ENCODE results near the gene ROR1. TPM values are rescaled to one million over a fixed set of nuclear protein-coding genes. Genes with fewer than 3 reads are reported as not detected.

Gene ROR1
- total and polyA plus RNA-seq, 2 donors (not counting 3 experiments of a cell fraction or from before 2014, with no cell fraction given), result 2.6 to 3.5 TPM

DNA sequence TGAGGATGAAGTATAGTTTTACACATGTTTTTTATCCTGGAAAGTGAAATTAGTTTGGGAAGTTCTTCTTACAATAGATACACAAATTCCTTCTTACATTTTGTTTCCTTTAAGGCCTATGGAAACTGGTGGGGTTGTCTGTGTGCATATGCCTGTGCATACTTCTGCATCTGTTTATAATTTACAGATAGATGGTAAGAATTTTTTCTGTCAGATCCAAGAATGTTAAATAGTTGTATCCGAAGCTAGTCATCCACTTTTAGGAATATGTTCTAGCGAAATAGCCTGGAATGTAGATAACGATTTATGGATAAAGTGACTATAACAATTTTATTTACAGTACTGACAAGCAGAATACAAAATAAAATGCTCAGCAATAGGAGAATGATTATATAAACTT lies 194.1 kb downstream of the ROR1 start:
- ChIA-PET CTCF (no interaction called here), POLR2A (no interaction called here)
- Histone ChIP-seq H3K27ac (ENCODE audit: insufficient read depth, low read depth, low read length) (no peak overlapping the region), H3K9ac (replicated peaks; ENCODE audit: extremely low read depth, insufficient read depth, low read length) (no peak overlapping the region), H2AFZ (ENCODE audit: low read depth, low read length) (no peak overlapping the region), H3K79me2 (ENCODE audit: control insufficient read depth, insufficient read depth, low read length) (no peaks in the 10 kb centered on the region), H3K36me3 (ENCODE audit: control insufficient read depth in 2 of 2, extremely low read depth in 1 of 2, insufficient read depth in 2 of 2, low read length in 2 of 2) (no peaks in the 10 kb centered on the region), H3K4me1 (ENCODE audit: control insufficient read depth, extremely low read depth, insufficient read depth, low read length) (peaks cover 5% of the 10 kb centered on the region), H3K9me3 (replicated peaks; ENCODE audit: control insufficient read depth, insufficient read depth, low read length) (no peaks in the 10 kb centered on the region), H4K20me1 (replicated peaks; ENCODE audit: control insufficient read depth, extremely low read depth, insufficient read depth, low read length) (no peaks in the 10 kb centered on the region), H3K4me3 (replicated peaks in 1 of 3; ENCODE audit: insufficient read depth in 1 of 3, low read depth in 1 of 3, low read length in 3 of 3) (no peak overlapping the region), H3K9me1 (replicated peaks; ENCODE audit: control insufficient read depth, extremely low read depth, insufficient read depth, low read length) (no peaks in the 10 kb centered on the region), H3K27me3 (ENCODE audit: control insufficient read depth in 2 of 2, insufficient read depth in 2 of 2, low read length in 2 of 2) (no peaks in the 10 kb centered on the region), H3K4me2 (ENCODE audit: insufficient read depth, low read length) (no peak overlapping the region)
- no peak for FAIRE-seq
- no TSS peak for BruUV-seq (replicated peaks)
- intact Hi-C loops (cut with micrococcal nuclease) (no loop called here), dilution Hi-C loops (cut with MboI; ENCODE audit: extremely low pct_ligation_motif_present, low sequenced_read_pairs) (no loop called here)
- no peak for TF ChIP-seq FOS (IDR thresholded peaks at IDR 0.05; ENCODE audit: borderline replicate concordance, insufficient read depth, low read length)
- no peak for TF ChIP-seq POLR2AphosphoS5 (IDR thresholded peaks at IDR 0.05; ENCODE audit: insufficient read depth, low read depth, low read length)
- no peak for TF ChIP-seq MYC (IDR thresholded peaks at IDR 0.05; ENCODE audit: low read depth, low read length)
- no peak for DNase-seq (ENCODE audit: low read depth, low spot score)

DNA sequence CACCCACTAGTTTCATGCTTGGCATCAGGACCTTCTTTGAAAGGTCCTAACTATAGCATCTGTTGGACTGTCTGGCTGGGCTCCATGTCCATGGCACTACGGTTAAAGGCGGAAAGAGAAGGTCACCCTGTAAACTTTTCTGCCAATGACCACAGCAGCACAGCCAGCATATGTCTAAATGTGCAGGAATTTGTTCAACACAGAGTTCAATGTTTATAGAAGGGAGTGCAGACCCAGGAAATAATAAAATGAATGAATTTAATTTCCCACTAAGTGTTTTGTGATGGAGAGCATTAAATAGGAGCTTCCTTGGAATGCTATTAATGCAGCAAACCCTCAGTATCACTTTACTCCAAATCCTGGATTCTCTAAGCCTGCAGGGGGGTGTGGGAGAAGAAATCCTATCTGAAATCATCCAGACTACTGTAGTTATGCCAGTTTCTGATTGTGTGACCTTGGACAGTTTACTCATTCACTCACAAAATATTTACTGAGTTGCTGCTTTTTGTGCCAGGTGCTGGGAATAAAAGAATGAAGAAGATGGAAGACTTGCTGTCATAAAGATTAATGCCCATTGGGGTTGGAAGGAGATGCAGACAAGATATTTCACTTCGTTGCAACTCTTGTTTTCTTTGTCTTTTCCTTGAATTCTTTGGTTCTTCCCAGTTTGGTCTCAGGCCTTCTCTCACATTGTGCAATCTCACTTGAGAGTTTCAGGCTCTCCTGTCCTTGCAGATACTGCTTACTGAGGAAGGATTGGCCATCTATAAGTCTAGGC lies 195.0 kb downstream of the ROR1 start:
- H3K9ac ChIP-seq (replicated peaks; ENCODE audit: extremely low read depth, insufficient read depth, low read length), result no peak overlapping the region
- no peak overlapping the region for H3K27ac ChIP-seq (ENCODE audit: insufficient read depth, low read depth, low read length)
- ChIA-PET POLR2A (no interaction called here), CTCF (no interaction called here)
- no peak overlapping the region for H3K4me2 ChIP-seq (ENCODE audit: insufficient read depth, low read length)
- H3K27me3 ChIP-seq (ENCODE audit: control insufficient read depth in 2 of 2, insufficient read depth in 2 of 2, low read length in 2 of 2), result no peaks in the 10 kb centered on the region
- H3K9me3 ChIP-seq (replicated peaks; ENCODE audit: control insufficient read depth, insufficient read depth, low read length), result no peaks in the 10 kb centered on the region
- TF ChIP-seq EZH2 (IDR thresholded peaks at IDR 0.05; ENCODE audit: borderline replicate concordance, low read depth, low read length, severe bottlenecking), result no peak
- no peak for TF ChIP-seq GATA2 (IDR thresholded peaks at IDR 0.05; ENCODE audit: insufficient read depth, insufficient read length, low read depth, low read length)
- TF ChIP-seq POLR2A (IDR thresholded peaks at IDR 0.05; ENCODE audit: low read depth, low read length), result no peak
- TF ChIP-seq JUN (IDR thresholded peaks at IDR 0.05; ENCODE audit: borderline replicate concordance, insufficient read depth, insufficient read length, low read depth), result no peak
- TF ChIP-seq, protein P1, sequence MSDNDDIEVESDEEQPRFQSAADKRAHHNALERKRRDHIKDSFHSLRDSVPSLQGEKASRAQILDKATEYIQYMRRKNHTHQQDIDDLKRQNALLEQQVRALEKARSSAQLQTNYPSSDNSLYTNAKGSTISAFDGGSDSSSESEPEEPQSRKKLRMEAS (IDR thresholded peaks at IDR 0.05; ENCODE audit: insufficient read depth, insufficient read length), result no peak
- TF ChIP-seq FOS (IDR thresholded peaks at IDR 0.05; ENCODE audit: borderline replicate concordance, insufficient read depth, low read length), result no peak
- TF ChIP-seq MYC (IDR thresholded peaks at IDR 0.05; ENCODE audit: low read depth, low read length), result no peak
- TF ChIP-seq, protein P2, sequence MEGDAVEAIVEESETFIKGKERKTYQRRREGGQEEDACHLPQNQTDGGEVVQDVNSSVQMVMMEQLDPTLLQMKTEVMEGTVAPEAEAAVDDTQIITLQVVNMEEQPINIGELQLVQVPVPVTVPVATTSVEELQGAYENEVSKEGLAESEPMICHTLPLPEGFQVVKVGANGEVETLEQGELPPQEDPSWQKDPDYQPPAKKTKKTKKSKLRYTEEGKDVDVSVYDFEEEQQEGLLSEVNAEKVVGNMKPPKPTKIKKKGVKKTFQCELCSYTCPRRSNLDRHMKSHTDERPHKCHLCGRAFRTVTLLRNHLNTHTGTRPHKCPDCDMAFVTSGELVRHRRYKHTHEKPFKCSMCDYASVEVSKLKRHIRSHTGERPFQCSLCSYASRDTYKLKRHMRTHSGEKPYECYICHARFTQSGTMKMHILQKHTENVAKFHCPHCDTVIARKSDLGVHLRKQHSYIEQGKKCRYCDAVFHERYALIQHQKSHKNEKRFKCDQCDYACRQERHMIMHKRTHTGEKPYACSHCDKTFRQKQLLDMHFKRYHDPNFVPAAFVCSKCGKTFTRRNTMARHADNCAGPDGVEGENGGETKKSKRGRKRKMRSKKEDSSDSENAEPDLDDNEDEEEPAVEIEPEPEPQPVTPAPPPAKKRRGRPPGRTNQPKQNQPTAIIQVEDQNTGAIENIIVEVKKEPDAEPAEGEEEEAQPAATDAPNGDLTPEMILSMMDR (IDR thresholded peaks at IDR 0.05; ENCODE audit: extremely low read depth in 1 of 2, insufficient read depth in 1 of 2, low read depth in 1 of 2, low read length in 2 of 2), result no peak
- no peak for TF ChIP-seq POLR2AphosphoS5 (IDR thresholded peaks at IDR 0.05; ENCODE audit: insufficient read depth, low read depth, low read length)
- no peak overlapping the region for H3K4me3 ChIP-seq (replicated peaks in 1 of 3; ENCODE audit: insufficient read depth in 1 of 3, low read depth in 1 of 3, low read length in 3 of 3)
- H4K20me1 ChIP-seq (replicated peaks; ENCODE audit: control insufficient read depth, extremely low read depth, insufficient read depth, low read length), result no peaks in the 10 kb centered on the region
- no peak overlapping the region for H2AFZ ChIP-seq (ENCODE audit: low read depth, low read length)
- no TSS peak for BruUV-seq (replicated peaks)
- no peak for FAIRE-seq
- no peaks in the 10 kb centered on the region for H3K9me1 ChIP-seq (replicated peaks; ENCODE audit: control insufficient read depth, extremely low read depth, insufficient read depth, low read length)
- intact Hi-C loops (cut with micrococcal nuclease) (no loop called here), dilution Hi-C loops (cut with MboI; ENCODE audit: extremely low pct_ligation_motif_present, low sequenced_read_pairs) (no loop called here)
- no peaks in the 10 kb centered on the region for H3K79me2 ChIP-seq (ENCODE audit: control insufficient read depth, insufficient read depth, low read length)
- no peak for DNase-seq (ENCODE audit: low read depth, low spot score)
- H3K4me1 ChIP-seq (ENCODE audit: control insufficient read depth, extremely low read depth, insufficient read depth, low read length), result peaks cover 5% of the 10 kb centered on the region
- no peaks in the 10 kb centered on the region for H3K36me3 ChIP-seq (ENCODE audit: control insufficient read depth in 2 of 2, extremely low read depth in 1 of 2, insufficient read depth in 2 of 2, low read length in 2 of 2)

Measured in endothelial cell of umbilical vein (primary cell).